Colonic mucosa (tissue), 4 donors: ENCODE results near the gene ERFL. TPM values are rescaled to one million over a fixed set of nuclear protein-coding genes. Genes with fewer than 3 reads are reported as not detected.

ENCODE experiments used
- DNase-seq: peaks from one replicate; pipeline ENCODE4 v3.0.0-alpha.2; 2020
- H3K27ac ChIP-seq: fragments of 200-600 bp; one replicate; pipeline ENCODE4 v1.8.0; 2021
- H3K27me3 ChIP-seq: fragments of 200-600 bp; one replicate; pipeline ENCODE4 v1.8.0; 2021
- H3K36me3 ChIP-seq: fragments of 200-600 bp; one replicate; pipeline ENCODE4 v1.8.0; 2021
- H3K4me1 ChIP-seq: fragments of 200-600 bp; one replicate; pipeline ENCODE4 v1.8.0; 2021; ENCODE audit warnings: mild to moderate bottlenecking
- H3K4me3 ChIP-seq: fragments of 200-600 bp; one replicate; pipeline ENCODE4 v1.8.0; 2021
- H3K9ac ChIP-seq, 2 donors: one replicate each; pipeline ENCODE4 v1.7.0; 2013; ENCODE audit warnings: control low read depth in 2 of 2, low read depth in 2 of 2, low read length in 2 of 2
- H3K9me3 ChIP-seq: fragments of 200-600 bp; one replicate; pipeline ENCODE4 v1.8.0; 2021
- intact Hi-C: fragments of 100-400 bp; cut with DNase I; formaldehyde crosslinking; loops from one replicate; pipeline ENCODE4 v1.14.1; 2022
- total RNA-seq, 2 donors: library from RNA; stranded (reverse); fragmentation: NEBNext Ultra II Directional in 1 of 2; extraction: Animal tissue kit (Norgen Biotek cat#: 25700) in 1 of 2; gene quantifications; one replicate each; pipeline ENCODE4 v1.2.1, GENCODE V29; 2021
- TF ChIP-seq, protein P1 (sequence below): fragments of 200-600 bp; IDR thresholded peaks from one replicate; pipeline ENCODE4 v1.8.0; 2022; ENCODE audit warnings: antibody characterized with exemption, mild to moderate bottlenecking
- donor health status: healthy.
- donor health status: DM: no; HTN: no; CAD: no.
- donor health status: DM: no; HTN: no; CAD: no.

ERFL gene
- total RNA-seq, 2 donors from 2014 or later = 0.42 to 0.47 TPM

DNA sequence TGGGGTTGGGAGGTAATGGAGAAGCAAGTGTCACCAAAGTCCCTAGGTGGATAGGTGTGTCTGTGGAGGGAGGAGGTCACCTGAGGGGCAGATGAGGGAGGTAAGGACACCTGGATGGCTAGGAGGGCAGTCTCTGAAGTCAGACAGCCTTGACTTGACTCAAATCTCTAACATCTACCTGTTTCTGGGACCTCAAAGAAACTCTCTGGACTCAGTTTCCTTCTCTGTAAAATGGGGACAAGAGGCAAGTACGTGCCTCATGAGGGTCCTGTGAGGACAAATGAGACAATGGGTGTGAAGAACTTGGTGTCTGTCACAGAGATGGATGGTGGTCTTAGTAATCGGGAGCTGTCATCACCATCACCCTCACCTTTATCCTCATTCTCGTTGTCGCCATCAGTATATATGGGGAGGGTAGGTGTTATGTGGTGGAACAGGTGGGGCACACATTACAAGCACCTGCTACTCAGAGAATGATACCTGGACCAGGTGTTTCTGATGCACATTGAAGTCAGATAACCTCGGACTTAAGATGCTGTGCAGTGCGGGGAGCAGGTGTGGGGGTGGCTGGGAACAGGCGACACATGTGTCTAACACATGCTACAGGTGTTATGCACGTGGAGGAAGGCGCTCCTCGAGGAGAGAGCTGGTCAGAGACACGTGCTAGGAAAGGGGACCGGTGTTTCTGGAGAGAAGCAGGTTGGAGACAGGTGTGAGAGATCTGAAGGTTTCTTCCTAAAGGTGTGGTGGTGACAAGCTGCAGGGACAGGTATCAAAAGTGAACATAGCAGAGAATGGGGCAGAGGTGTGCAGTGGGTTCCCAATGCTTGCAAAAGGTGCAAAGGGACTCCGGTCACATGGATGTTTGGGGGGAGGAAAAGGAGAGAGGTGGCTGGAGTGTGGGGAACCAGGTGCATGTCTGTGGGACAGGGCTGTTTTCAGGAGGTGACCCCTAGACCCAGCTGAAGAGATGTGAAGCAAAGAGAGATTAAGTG, 3.8 kb downstream of the ERFL start:
- no peak overlapping the region for H3K9ac ChIP-seq
- TF ChIP-seq, protein P1, sequence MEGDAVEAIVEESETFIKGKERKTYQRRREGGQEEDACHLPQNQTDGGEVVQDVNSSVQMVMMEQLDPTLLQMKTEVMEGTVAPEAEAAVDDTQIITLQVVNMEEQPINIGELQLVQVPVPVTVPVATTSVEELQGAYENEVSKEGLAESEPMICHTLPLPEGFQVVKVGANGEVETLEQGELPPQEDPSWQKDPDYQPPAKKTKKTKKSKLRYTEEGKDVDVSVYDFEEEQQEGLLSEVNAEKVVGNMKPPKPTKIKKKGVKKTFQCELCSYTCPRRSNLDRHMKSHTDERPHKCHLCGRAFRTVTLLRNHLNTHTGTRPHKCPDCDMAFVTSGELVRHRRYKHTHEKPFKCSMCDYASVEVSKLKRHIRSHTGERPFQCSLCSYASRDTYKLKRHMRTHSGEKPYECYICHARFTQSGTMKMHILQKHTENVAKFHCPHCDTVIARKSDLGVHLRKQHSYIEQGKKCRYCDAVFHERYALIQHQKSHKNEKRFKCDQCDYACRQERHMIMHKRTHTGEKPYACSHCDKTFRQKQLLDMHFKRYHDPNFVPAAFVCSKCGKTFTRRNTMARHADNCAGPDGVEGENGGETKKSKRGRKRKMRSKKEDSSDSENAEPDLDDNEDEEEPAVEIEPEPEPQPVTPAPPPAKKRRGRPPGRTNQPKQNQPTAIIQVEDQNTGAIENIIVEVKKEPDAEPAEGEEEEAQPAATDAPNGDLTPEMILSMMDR = no peak
- no peaks in the 10 kb centered on the region for H3K36me3 ChIP-seq
- DNase-seq = no peak
- peaks cover 5% of the 10 kb centered on the region for H3K4me1 ChIP-seq
- intact Hi-C loops = no loop called here
- H3K9me3 ChIP-seq = no peaks in the 10 kb centered on the region
- no peak overlapping the region for H3K27ac ChIP-seq
- H3K27me3 ChIP-seq = peaks cover 27% of the 10 kb centered on the region
- H3K4me3 ChIP-seq = no peak overlapping the region

DNA sequence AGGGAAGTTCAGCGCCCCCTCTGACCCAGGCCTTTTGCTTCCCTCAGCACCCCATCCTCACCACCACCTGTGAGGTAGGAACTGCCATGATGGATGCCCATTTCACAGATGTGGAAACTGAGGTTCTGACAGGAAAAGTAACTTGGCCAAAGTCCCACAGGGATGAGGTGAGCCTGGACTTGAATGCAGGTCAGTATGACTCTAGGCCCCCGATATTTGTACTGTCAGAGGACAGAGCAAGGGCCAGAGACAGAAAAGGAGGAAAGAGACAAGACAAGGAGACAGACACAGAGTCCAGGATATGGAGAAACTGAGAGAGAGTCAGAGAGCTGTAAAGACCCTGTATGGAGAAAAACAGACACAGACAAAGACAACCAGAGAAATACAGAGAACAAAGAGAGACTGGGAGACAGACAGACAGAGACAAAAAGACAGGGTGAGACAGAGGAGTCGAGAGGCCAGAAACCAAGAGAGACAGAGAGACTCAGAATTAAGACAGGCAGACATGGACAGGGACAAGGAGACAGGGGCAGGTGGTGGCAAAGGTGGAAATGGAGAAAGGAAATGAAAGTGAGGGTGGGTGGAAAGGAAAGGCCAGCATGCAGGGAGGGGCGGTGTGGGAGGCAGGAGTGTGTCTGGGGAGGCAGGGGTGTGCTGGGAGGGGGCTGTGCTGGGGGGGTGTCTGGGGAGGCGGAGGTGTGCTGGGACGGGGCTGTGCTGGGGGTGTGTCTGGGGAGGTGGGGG, 5.0 kb downstream of the ERFL start:
- no peak overlapping the region for H3K4me3 ChIP-seq
- H3K27me3 ChIP-seq = peaks cover 25% of the 10 kb centered on the region
- H3K36me3 ChIP-seq = no peaks in the 10 kb centered on the region
- intact Hi-C loops = no loop called here
- no peak for DNase-seq
- TF ChIP-seq, protein P1 = no peak
- H3K4me1 ChIP-seq = no peaks in the 10 kb centered on the region
- no peak overlapping the region for H3K27ac ChIP-seq
- H3K9me3 ChIP-seq = no peaks in the 10 kb centered on the region
- no peak overlapping the region for H3K9ac ChIP-seq

DNA sequence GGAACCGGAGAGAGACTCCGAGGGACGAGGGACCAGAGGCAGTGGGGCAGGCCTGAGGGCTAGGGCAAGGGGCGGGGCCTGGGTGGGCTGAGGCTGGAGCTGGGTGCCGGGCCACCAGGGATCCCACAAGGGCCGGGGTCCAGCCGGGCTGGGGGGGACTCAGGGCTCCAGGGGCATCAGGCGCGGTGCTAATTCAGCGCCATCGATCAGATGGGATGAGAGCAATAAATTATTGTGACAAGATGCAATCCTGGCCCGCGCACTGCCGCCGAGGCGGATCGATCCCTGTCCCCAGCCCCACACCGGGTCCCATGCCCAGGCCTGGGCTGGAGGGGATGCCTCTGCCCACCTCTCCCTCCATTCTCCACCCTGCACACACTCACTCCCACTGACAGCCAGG, 5.7 kb downstream of the ERFL start:
- H3K9me3 ChIP-seq = no peaks in the 10 kb centered on the region
- no peaks in the 10 kb centered on the region for H3K4me1 ChIP-seq
- intact Hi-C loops = no loop called here
- H3K9ac ChIP-seq = no peak overlapping the region
- TF ChIP-seq, protein P1 = no peak
- H3K27me3 ChIP-seq = peaks cover 19% of the 10 kb centered on the region
- H3K36me3 ChIP-seq = no peaks in the 10 kb centered on the region
- H3K4me3 ChIP-seq = no peak overlapping the region
- no peak for DNase-seq
- no peak overlapping the region for H3K27ac ChIP-seq

DNA sequence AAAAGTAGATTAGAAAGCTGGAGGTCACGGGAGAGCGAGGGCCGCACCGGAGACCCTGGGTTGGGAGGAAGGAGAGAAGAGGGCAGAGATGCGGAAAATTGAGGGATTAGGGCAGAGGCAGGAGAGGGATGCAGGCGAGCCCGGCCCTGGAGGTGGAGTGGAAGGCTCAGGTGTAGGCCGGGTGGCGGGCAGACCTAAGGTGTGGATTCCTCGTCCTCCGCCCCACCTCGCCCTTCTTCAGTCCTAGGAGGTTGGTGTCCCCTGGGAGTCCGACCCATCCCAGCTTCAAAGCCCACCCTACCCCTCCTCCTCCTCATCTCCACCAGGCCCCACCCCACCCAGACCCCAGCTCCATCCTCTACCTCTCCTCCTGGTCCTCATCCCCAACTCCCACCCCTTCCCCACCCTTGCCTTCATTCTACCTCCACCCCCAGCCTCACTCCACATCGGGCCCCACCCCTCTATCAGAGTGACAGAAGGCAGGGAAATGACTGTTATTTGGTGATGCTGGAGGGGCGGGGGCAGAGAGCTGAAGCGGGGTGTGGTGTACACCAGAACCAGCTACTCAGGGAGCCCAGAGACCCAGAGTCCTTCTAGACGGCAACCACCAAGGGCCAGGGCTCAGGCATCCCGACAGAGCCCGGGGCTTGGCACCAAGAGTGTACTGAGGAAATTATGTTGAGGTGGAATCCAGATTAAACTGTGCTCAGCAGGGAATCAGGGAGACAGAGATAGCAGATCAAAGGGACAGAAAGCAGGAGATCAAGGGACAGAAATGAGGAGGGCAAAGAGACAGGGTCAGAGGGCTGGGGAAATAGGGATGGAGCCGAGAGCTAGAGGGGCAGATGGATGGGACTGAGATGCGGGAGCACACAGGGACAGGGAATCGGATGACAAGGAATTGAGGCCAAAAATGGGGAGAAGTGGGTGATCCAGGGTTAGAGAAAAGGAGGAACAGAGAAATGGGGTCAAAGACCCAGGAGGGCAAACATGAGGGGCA, 6.4 kb downstream of the ERFL start:
- no peak overlapping the region for H3K9ac ChIP-seq
- no peaks in the 10 kb centered on the region for H3K36me3 ChIP-seq
- no peak overlapping the region for H3K4me3 ChIP-seq
- TF ChIP-seq, protein P1 = no peak
- peaks cover 13% of the 10 kb centered on the region for H3K27me3 ChIP-seq
- H3K4me1 ChIP-seq = no peaks in the 10 kb centered on the region
- no peak for DNase-seq
- no peak overlapping the region for H3K27ac ChIP-seq
- intact Hi-C loops = no loop called here
- H3K9me3 ChIP-seq = no peaks in the 10 kb centered on the region
